HK-2 (cell line): ENCODE results near the gene RPP38.

Experiments used
- DNase-seq: peaks from one replicate; pipeline ENCODE4 v3.0.0-alpha.2; 2018; ENCODE audit not compliant: unreplicated experiment

The RPP38 gene

GRCh38 chr10:15152556-15152955, 55.4 kb downstream of the RPP38 start:
- DNase-seq = no peak
